IgD-negative memory B cell (primary cell): Measurements from ENCODE around the gene ZFPL1. TPM values are rescaled to one million over a fixed set of nuclear protein-coding genes. Genes with fewer than 3 reads are reported as not detected.
A peak's percentile ranks its signal among the peaks of the same experiment; 100 is the strongest.

Source experiments
- H3K27ac Mint-ChIP-seq, 3 donors: one replicate each; pipeline ENCODE4 v1.8.0; 2020 to 2022; ENCODE audit warnings: mild to moderate bottlenecking in 3 of 3, mixed read lengths in 3 of 3, moderate library complexity in 1 of 3
- H3K27me3 Mint-ChIP-seq: one replicate; pipeline ENCODE4 v1.8.0; 2021; ENCODE audit warnings: mixed read lengths
- H3K36me3 Mint-ChIP-seq: one replicate; pipeline ENCODE4 v1.8.0; 2020; ENCODE audit warnings: mild to moderate bottlenecking, mixed read lengths
- H3K4me1 Mint-ChIP-seq, 3 donors: one replicate each; pipeline ENCODE4 v1.8.0; 2020 to 2022; ENCODE audit warnings: mixed read lengths in 3 of 3, mild to moderate bottlenecking in 1 of 3
- H3K4me3 Mint-ChIP-seq, 4 donors: one replicate each; pipeline ENCODE4 v1.8.0; 2020 to 2022; ENCODE audit warnings: mild to moderate bottlenecking in 4 of 4, mixed read lengths in 4 of 4, moderate library complexity in 3 of 4
- H3K9me3 Mint-ChIP-seq, 3 donors: one replicate each; pipeline ENCODE4 v1.8.0; 2020 to 2021; ENCODE audit warnings: mixed read lengths in 3 of 3, mild to moderate bottlenecking in 1 of 3
- polyA plus RNA-seq: library from polyadenylated mRNA; unstranded; fragments of 300-500 nt; fragmentation: Illumina TruSeq; gene quantifications from one replicate; pipeline ENCODE4 v1.2.3, GENCODE V29; 2021

Gene ZFPL1
- polyA plus RNA-seq, result 36.4 TPM

DNA sequence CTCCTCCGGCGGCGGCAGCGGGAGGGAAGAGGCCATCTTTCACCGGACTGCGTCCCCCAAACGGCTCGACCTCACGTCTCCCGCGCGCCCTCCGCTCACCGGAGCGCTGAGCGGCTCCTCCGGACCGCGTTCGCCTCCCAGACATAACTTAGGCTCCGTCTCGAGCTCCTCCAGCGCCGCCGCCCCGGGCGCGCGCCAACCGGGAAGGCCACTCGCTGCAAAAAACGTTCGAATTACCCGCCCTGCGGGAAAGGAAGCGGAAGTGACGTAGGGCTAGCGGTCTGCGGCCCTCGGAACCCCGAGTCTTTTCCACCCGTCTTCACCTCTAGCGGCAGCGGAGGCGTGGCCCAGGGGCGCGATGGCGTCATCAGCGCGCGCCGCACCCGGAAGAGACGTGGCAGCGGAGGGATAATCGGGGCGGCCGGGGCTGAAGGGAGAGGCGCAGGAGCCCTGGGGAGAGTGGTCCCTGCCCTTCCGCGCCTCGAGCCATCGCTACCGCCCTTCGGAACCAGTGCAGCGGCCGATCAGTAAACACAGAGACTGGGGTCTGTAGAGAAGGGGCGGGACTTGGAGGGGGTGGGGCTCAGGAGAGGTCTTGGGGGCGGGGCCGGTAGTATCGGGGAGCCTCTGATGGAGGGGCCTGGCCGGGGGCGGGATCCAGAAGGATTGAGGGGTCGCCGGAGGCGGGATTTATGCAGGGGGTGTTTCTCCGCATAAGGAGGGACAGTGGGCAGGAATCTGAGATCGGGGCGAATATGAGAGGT lies at the start of gene ZFPL1, which contains the start of gene CDCA5:
Gene ZFPL1, plus strand, starts transcription at position 389 of the 764 bp plus-strand sequence. CDS start 477 bp downstream, outside the sequence.
Gene CDCA5, minus strand, starts transcription at position 207 of the 764 bp plus-strand sequence. Its CDS starts 62 bp downstream, at position 145.
- H3K9me3 Mint-ChIP-seq, result no peaks in the 10 kb centered on the region
- H3K4me3 Mint-ChIP-seq, result peak within 1 kb of the TSS; percentile 86 to 99 (median 94)
- H3K27me3 Mint-ChIP-seq, result peaks cover 1% of the 10 kb centered on the region
- H3K36me3 Mint-ChIP-seq, result no peaks in the 10 kb centered on the region
- H3K27ac Mint-ChIP-seq, result peak within 1 kb of the TSS; percentile 95 to 98 (median 97)
- peaks cover 9 to 19% (median 11%) of the 10 kb centered on the region in 3 donors for H3K4me1 Mint-ChIP-seq

- Mint-ChIP-seq H3K27me3 (no peaks in the 10 kb centered on the region), H3K9me3 (no peaks in the 10 kb centered on the region), H3K4me3 (no peak overlapping the region), H3K36me3 (peaks cover 5% of the 10 kb centered on the region), H3K27ac (no peak overlapping the region), H3K4me1 (peaks cover 0 to 8% (median 7%) of the 10 kb centered on the region in 3 donors)
Measured at GRCh38 chr11:65034423-65034822, 49.6 kb upstream of the ZFPL1 start.

- Mint-ChIP-seq H3K4me1 (peaks cover 2 to 9% (median 8%) of the 10 kb centered on the region in 3 donors), H3K9me3 (no peaks in the 10 kb centered on the region), H3K27ac (peak overlapping the region in 1 of 3 donors; percentile 21), H3K36me3 (peaks cover 5% of the 10 kb centered on the region), H3K4me3 (no peak overlapping the region), H3K27me3 (no peaks in the 10 kb centered on the region)
Measured at GRCh38 chr11:65035579-65035978, 48.4 kb upstream of the ZFPL1 start.

DNA sequence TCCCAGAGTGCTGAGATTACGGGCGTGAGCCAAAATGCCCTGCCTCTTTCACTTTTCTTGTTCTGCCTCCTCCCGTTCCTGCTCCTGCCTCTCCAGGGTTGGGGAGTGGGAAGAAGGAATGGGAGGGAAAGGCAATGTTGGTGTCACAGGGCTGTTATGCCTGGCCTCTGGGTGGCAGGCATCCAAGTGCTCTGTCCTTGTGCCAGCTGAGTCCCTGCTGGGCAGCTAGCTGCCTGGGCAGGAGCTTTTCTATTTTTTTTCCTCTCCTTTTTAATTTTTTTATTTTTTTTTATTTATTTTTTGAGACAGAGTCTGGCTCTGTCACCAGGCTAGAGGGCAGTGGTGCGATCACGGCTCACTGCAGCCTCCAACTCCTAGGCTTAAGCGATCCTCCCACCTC lies 47.1 kb upstream of the ZFPL1 start:
- H3K4me3 Mint-ChIP-seq, result no peak overlapping the region
- no peaks in the 10 kb centered on the region for H3K27me3 Mint-ChIP-seq
- peak overlapping the region in 1 of 3 donors; percentile 50 for H3K27ac Mint-ChIP-seq

GRCh38 chr11:65040520-65040846 lies 43.5 kb upstream of the ZFPL1 start:
- H3K4me1 Mint-ChIP-seq, result peaks cover 11 to 15% (median 14%) of the 10 kb centered on the region in 3 donors
- peaks cover 8% of the 10 kb centered on the region for H3K36me3 Mint-ChIP-seq
- peak overlapping the region; percentile 93 to 98 (median 97) for H3K4me3 Mint-ChIP-seq
- H3K9me3 Mint-ChIP-seq, result no peaks in the 10 kb centered on the region
- H3K27ac Mint-ChIP-seq, result peak overlapping the region; percentile 77 to 97 (median 96)
- H3K27me3 Mint-ChIP-seq, result no peaks in the 10 kb centered on the region

More for the DNA sequence above, 47.1 kb upstream of the ZFPL1 start:
- Mint-ChIP-seq H3K4me1 (peaks cover 7 to 12% (median 11%) of the 10 kb centered on the region in 3 donors), H3K9me3 (no peaks in the 10 kb centered on the region), H3K36me3 (peaks cover 5% of the 10 kb centered on the region)

GRCh38 chr11:65040847-65041622 lies 43.0 kb upstream of the ZFPL1 start, which contains the start of gene SAC3D1:
SAC3D1 (plus strand) TSS chr11:65041210; CDS start chr11:65041293, 83 bp downstream.
- H3K4me3 Mint-ChIP-seq, result peak within 1 kb of the TSS; percentile 93 to 98 (median 97)
- no peaks in the 10 kb centered on the region for H3K9me3 Mint-ChIP-seq
- peak within 1 kb of the TSS; percentile 77 to 97 (median 96) for H3K27ac Mint-ChIP-seq
- peaks cover 11 to 15% (median 14%) of the 10 kb centered on the region in 3 donors for H3K4me1 Mint-ChIP-seq
- H3K27me3 Mint-ChIP-seq, result no peaks in the 10 kb centered on the region
- peaks cover 8% of the 10 kb centered on the region for H3K36me3 Mint-ChIP-seq

GRCh38 chr11:65042891-65043290 lies 41.1 kb upstream of the ZFPL1 start:
- Mint-ChIP-seq H3K27me3 (no peaks in the 10 kb centered on the region), H3K9me3 (no peaks in the 10 kb centered on the region), H3K4me1 (peaks cover 10 to 19% (median 15%) of the 10 kb centered on the region in 3 donors), H3K4me3 (peak overlapping the region; percentile 9 to 89 (median 84)), H3K27ac (peak overlapping the region in 1 of 3 donors; percentile 73), H3K36me3 (peaks cover 11% of the 10 kb centered on the region)

DNA sequence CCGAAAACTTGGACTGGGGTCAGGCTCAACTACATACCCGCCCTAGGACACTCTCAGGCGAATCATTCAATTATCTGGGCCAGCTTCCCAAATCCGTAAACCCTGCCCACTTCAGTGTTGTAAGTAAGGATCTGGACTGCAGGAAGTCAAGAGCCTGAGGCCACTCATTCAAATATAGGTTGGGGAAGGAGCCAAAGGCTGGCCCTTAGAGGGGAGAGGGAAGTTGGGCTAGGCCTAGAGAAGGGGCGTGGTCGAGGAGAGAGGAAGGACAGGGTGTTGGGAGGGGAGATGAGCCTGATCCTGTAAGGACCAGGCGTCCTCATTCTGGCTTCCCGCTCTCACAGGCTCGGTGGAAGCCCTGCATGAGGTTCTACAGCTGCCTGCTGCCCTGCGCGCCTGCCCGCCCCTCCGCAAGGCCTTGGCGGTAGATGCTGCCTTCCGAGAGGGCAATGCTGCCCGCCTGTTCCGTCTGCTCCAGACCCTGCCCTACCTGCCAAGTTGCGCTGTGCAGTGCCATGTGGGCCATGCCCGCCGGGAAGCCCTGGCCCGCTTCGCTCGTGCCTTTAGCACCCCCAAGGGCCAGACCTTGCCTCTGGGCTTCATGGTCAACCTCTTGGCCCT lies 40.0 kb upstream of the ZFPL1 start:
- no peaks in the 10 kb centered on the region for H3K27me3 Mint-ChIP-seq
- H3K27ac Mint-ChIP-seq, result no peak overlapping the region
- peaks cover 10 to 15% (median 11%) of the 10 kb centered on the region in 3 donors for H3K4me1 Mint-ChIP-seq
- H3K36me3 Mint-ChIP-seq, result peaks cover 11% of the 10 kb centered on the region
- no peaks in the 10 kb centered on the region for H3K9me3 Mint-ChIP-seq
- peak overlapping the region in 2 of 4 donors; percentile 54 to 88 for H3K4me3 Mint-ChIP-seq

DNA sequence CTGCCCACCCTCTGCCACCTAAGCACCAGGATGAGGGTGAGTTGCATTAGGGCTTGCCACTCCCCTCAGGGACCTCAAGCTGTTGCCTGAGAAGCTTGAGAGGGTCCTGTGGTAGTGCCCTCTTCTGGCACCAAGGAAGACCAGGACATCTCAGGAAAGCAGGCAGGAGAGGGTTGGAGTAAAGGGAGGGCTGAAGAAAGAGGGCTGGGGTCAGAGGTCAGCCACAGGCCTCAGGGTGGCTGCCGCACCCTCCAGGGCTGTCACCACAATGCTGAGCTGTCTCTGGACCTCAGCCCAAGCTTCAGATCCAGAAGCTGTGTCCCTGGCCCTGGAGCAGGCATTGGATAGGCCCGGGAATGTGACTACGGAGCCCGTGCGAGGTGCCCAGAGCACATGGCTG lies 39.0 kb upstream of the ZFPL1 start:
- Mint-ChIP-seq H3K27me3 (no peaks in the 10 kb centered on the region), H3K36me3 (peaks cover 11% of the 10 kb centered on the region), H3K4me3 (peak overlapping the region in 1 of 4 donors; percentile 88), H3K4me1 (peaks cover 10 to 15% (median 11%) of the 10 kb centered on the region in 3 donors), H3K27ac (no peak overlapping the region), H3K9me3 (no peaks in the 10 kb centered on the region)

DNA sequence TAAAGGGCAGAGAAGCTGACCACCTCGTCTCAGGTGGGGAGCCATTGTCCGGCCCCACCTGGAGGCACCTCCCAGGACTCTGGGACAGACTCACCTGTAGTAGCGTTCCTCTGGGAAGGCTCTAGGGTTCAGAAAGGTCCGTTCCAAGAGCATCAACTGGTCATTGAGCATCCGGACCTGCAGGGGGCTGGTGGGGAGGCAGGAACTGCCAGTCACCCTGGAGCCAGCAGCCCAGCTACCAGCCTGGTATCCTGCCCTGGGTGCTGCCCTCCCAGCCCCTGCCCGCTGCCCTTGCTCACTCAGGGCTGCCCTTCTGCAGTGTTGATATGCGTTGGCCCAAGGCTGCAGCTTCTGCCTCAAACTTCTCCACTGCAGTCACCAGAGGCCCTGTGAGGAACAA lies 38.3 kb upstream of the ZFPL1 start:
- H3K4me3 Mint-ChIP-seq, result no peak overlapping the region
- no peaks in the 10 kb centered on the region for H3K27me3 Mint-ChIP-seq
- H3K36me3 Mint-ChIP-seq, result peaks cover 11% of the 10 kb centered on the region
- no peaks in the 10 kb centered on the region for H3K9me3 Mint-ChIP-seq
- H3K4me1 Mint-ChIP-seq, result peaks cover 7 to 12% (median 9%) of the 10 kb centered on the region in 3 donors
- no peak overlapping the region for H3K27ac Mint-ChIP-seq

DNA sequence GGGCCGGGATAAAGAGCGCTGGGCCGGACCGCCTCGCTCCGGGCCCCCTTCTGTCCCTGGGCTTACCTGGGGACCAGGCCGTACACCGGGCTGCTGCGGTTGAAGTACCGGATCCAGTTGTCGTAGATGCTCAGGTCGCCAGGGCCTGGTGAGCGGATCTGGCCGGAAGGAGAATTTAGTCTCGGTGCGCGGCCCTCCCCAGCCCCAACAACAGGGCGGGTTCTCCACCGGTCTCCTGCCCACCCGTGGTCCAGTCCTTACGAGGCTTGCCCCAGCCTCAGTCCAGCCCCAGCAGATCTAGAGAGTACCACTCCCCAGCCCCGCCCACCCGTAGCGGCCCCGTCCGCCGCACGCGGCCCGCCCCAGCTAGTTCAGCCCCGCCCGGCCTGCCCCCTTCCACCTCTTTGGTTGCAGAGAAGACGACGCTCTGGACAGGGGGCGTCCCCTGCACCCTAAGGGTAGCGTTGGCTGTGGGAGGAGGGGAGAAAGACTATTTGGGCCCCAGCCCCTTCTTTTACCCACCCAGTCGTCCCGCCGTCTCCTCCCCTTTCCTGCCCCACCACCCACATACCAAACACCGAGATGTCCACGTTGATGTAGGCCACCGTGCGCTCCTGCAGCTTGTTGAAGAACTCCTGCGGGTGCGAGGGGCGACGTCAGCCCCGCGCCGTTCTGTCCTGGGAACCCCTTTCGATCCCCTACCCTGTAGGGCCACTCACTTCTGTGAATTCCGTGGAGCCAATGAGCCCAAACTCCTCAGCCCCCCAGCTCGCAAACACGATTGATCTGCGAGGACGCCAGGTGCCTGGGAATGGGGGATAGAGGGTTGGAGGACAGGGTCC lies 36.2 kb upstream of the ZFPL1 start:
- peaks cover 11% of the 10 kb centered on the region for H3K36me3 Mint-ChIP-seq
- H3K4me1 Mint-ChIP-seq, result peaks cover 5 to 8% (median 5%) of the 10 kb centered on the region in 3 donors
- no peaks in the 10 kb centered on the region for H3K9me3 Mint-ChIP-seq
- peak overlapping the region in 2 of 3 donors; percentile 8 to 65 for H3K27ac Mint-ChIP-seq
- peak overlapping the region; percentile 56 to 93 (median 86) for H3K4me3 Mint-ChIP-seq
- no peaks in the 10 kb centered on the region for H3K27me3 Mint-ChIP-seq

DNA sequence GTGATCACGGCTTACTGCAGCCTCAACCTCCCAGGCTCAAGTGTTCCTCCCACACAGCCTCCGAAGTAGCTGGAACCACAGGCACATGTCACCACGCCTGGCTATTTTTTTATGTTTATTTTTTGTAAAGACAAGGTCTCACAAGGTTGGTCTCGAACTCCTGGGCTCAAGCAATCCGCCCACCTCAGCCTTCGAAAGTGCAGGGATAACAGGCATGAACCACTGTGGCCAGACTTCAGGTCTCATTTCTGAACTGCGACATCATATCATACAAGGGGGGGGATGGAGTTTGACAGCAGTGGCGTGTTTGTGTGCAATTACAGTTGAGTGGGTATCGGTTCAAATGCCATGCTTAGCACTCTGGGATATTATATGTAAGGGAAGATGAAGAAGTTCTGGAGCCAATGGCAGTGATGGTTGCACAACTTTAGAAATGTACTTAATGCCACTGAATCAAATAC lies 32.6 kb upstream of the ZFPL1 start:
- H3K4me1 Mint-ChIP-seq, result peaks cover 14 to 23% (median 22%) of the 10 kb centered on the region in 3 donors
- H3K27me3 Mint-ChIP-seq, result no peaks in the 10 kb centered on the region
- peaks cover 2% of the 10 kb centered on the region for H3K36me3 Mint-ChIP-seq
- peaks cover 0 to 1% (median 0%) of the 10 kb centered on the region in 3 donors for H3K9me3 Mint-ChIP-seq
- H3K27ac Mint-ChIP-seq, result peak overlapping the region in 1 of 3 donors; percentile 23
- no peak overlapping the region for H3K4me3 Mint-ChIP-seq

GRCh38 chr11:65053827-65054508 lies 30.1 kb upstream of the ZFPL1 start:
- H3K27me3 Mint-ChIP-seq, result no peaks in the 10 kb centered on the region
- H3K27ac Mint-ChIP-seq, result peak overlapping the region in 2 of 3 donors; percentile 48 to 93
- no peaks in the 10 kb centered on the region for H3K36me3 Mint-ChIP-seq
- H3K4me1 Mint-ChIP-seq, result peaks cover 14 to 17% (median 16%) of the 10 kb centered on the region in 3 donors
- peaks cover 0 to 1% (median 0%) of the 10 kb centered on the region in 3 donors for H3K9me3 Mint-ChIP-seq
- peak overlapping the region; percentile 44 to 74 (median 54) for H3K4me3 Mint-ChIP-seq
